ENCODE data around the gene QSER1. TPM values are rescaled to one million over a fixed set of nuclear protein-coding genes. Genes with fewer than 3 reads are reported as not detected.
A peak's percentile ranks its signal among the peaks of the same experiment; 100 is the strongest.

The QSER1 gene
- total and polyA plus RNA-seq, 7 donors, result 1.2 to 41.0 (median 24.6) TPM

- Histone ChIP-seq H3K9me3 (no peaks in the 10 kb centered on the region), H3K27ac (no peak overlapping the region), H3K27me3 (no peaks in the 10 kb centered on the region), H3K4me1 (peaks cover 0 to 14% (median 0%) of the 10 kb centered on the region in 4 donors), H3K4me3 (no peak overlapping the region), H3K36me3 (peaks cover 0 to 12% (median 3%) of the 10 kb centered on the region in 4 donors)
- TF ChIP-seq EP300 (IDR thresholded peaks at IDR 0.05) (no peak), POLR2A (IDR thresholded peaks at IDR 0.05) (no peak), POLR2AphosphoS5 (IDR thresholded peaks at IDR 0.05) (no peak)
- TF ChIP-seq, protein P1, sequence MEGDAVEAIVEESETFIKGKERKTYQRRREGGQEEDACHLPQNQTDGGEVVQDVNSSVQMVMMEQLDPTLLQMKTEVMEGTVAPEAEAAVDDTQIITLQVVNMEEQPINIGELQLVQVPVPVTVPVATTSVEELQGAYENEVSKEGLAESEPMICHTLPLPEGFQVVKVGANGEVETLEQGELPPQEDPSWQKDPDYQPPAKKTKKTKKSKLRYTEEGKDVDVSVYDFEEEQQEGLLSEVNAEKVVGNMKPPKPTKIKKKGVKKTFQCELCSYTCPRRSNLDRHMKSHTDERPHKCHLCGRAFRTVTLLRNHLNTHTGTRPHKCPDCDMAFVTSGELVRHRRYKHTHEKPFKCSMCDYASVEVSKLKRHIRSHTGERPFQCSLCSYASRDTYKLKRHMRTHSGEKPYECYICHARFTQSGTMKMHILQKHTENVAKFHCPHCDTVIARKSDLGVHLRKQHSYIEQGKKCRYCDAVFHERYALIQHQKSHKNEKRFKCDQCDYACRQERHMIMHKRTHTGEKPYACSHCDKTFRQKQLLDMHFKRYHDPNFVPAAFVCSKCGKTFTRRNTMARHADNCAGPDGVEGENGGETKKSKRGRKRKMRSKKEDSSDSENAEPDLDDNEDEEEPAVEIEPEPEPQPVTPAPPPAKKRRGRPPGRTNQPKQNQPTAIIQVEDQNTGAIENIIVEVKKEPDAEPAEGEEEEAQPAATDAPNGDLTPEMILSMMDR (IDR thresholded peaks at IDR 0.05), result no peak
- intact Hi-C loops (cut with DNase I), result no loop called here
- no peak for DNase-seq
Observed at GRCh38 chr11:32949739-32950138, 57.1 kb downstream of the QSER1 start.

DNA sequence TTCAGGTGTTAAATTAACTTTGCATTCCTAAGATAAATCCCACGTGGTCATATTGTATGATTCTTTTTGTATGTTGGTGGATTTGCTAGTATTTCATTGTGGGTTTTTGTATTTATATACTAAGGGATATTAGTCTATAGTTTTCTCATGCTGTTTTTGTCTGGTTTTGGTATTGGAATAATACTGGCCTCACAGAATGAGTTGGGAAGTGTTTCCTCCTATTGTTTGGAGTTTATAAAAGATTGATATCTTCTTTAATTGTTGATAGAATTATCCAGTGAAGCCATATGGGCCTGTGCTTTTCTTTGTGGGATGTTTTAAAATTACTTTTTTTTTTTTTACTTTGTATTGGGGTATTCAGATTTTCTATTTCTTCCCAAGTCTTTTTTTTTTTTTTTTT is 59.8 kb downstream of the QSER1 start:
- peaks cover 0 to 14% (median 0%) of the 10 kb centered on the region in 4 donors for H3K4me1 ChIP-seq
- no peak for DNase-seq
- intact Hi-C loops (cut with DNase I), result no loop called here
- WGBS, 2 donors, result 79 to 87% methylated on average over 1 of the region's 1 CpG
- no peaks in the 10 kb centered on the region for H3K9me3 ChIP-seq
- peaks cover 0 to 31% (median 8%) of the 10 kb centered on the region in 4 donors for H3K36me3 ChIP-seq
- H3K4me3 ChIP-seq, result no peak overlapping the region
- H3K27me3 ChIP-seq, result no peaks in the 10 kb centered on the region
- TF ChIP-seq EP300 (IDR thresholded peaks at IDR 0.05) (no peak), POLR2A (IDR thresholded peaks at IDR 0.05) (no peak), POLR2AphosphoS5 (IDR thresholded peaks at IDR 0.05) (no peak)
- TF ChIP-seq, protein P1 (IDR thresholded peaks at IDR 0.05), result no peak
- H3K27ac ChIP-seq, result no peak overlapping the region

GRCh38 chr11:32953700-32954099 is 61.1 kb downstream of the QSER1 start:
- no peak overlapping the region for H3K4me3 ChIP-seq
- H3K27ac ChIP-seq, result no peak overlapping the region
- no peak for TF ChIP-seq POLR2AphosphoS5 (IDR thresholded peaks at IDR 0.05)
- no peak for TF ChIP-seq EP300 (IDR thresholded peaks at IDR 0.05)
- TF ChIP-seq POLR2A (IDR thresholded peaks at IDR 0.05), result no peak
- TF ChIP-seq, protein P1 (IDR thresholded peaks at IDR 0.05), result no peak
- DNase-seq, result no peak
- H3K4me1 ChIP-seq, result peaks cover 0 to 14% (median 0%) of the 10 kb centered on the region in 4 donors
- intact Hi-C loops (cut with DNase I), result no loop called here
- no peaks in the 10 kb centered on the region for H3K9me3 ChIP-seq
- peaks cover 0 to 44% (median 10%) of the 10 kb centered on the region in 4 donors for H3K36me3 ChIP-seq
- no peaks in the 10 kb centered on the region for H3K27me3 ChIP-seq

- no peaks in the 10 kb centered on the region for H3K27me3 ChIP-seq
- H3K36me3 ChIP-seq, result peaks cover 0 to 46% (median 10%) of the 10 kb centered on the region in 4 donors
- H3K9me3 ChIP-seq, result no peaks in the 10 kb centered on the region
- intact Hi-C loops (cut with DNase I), result loop anchor here (1.0 to 10.0 kb wide), 2 partner anchors 54 to 105 kb away; partner anchors contain the start of gene DEPDC7
- no peak overlapping the region for H3K4me3 ChIP-seq
- WGBS, 2 donors, result 3 to 6% methylated on average over 1 of the region's 1 CpG
- no peak for DNase-seq
- H3K4me1 ChIP-seq, result no peaks in the 10 kb centered on the region
- TF ChIP-seq, protein P1 (IDR thresholded peaks at IDR 0.05), result peak in 3 of 4 experiments; percentile 52 to 68 (median 52)
- TF ChIP-seq POLR2A (IDR thresholded peaks at IDR 0.05), result no peak
- H3K27ac ChIP-seq, result no peak overlapping the region
Observed at GRCh38 chr11:32960553-32961164, 68.0 kb downstream of the QSER1 start.

DNA sequence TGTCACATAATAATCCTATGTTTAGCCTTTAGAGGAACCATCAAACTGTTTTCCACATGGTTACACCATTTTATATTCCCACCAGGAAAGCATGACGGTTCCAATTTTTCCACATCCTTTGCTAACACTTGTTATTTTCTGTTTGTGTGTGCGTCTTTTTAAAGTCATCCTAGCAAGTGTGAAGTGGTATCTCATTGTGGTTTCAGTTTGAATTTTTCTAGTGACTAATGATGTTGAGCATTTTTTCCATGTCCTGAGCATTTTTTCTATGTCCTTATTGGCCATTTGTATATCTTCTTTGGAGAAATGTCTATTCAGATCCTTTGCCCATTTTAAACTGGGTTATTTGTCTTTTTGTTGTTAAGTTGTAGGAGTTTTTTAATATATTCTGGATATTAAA is 69.4 kb downstream of the QSER1 start:
- Histone ChIP-seq H3K4me3 (no peak overlapping the region), H3K36me3 (peaks cover 0 to 32% (median 7%) of the 10 kb centered on the region in 4 donors), H3K27ac (no peak overlapping the region), H3K4me1 (no peaks in the 10 kb centered on the region), H3K27me3 (no peaks in the 10 kb centered on the region), H3K9me3 (no peaks in the 10 kb centered on the region)
- intact Hi-C loops (cut with DNase I), result loop anchor here (10.0 kb wide), 1 partner anchor 53 kb away; the partner anchor contains the start of gene DEPDC7
- TF ChIP-seq, protein P1 (IDR thresholded peaks at IDR 0.05), result no peak
- TF ChIP-seq POLR2AphosphoS5 (IDR thresholded peaks at IDR 0.05) (no peak), POLR2A (IDR thresholded peaks at IDR 0.05) (no peak), EP300 (IDR thresholded peaks at IDR 0.05) (no peak)
- WGBS, 2 donors, result 89 to 91% methylated on average over 2 of the region's 2 CpGs
- no peak for DNase-seq

All from sigmoid colon (tissue), 7 donors.